ENCODE measurements around the gene RAB3B. TPM values are rescaled to one million over a fixed set of nuclear protein-coding genes. Genes with fewer than 3 reads are reported as not detected.

Gene RAB3B
- total RNA-seq, 4 donors from 2014 or later: 1.8 to 4.5 (median 3.4) TPM

- H3K27me3 ChIP-seq: peaks cover 21% of the 10 kb centered on the region
- 80 to 82% methylated on average over 2 to 5 of the region's 5 CpGs for WGBS, 2 donors (ENCODE audit: low coverage in 1 of 2)
- no peaks in the 10 kb centered on the region for H3K9me3 ChIP-seq
- H3K4me1 ChIP-seq: no peaks in the 10 kb centered on the region
- intact Hi-C loops (cut with DNase I; ENCODE audit: low total_unique reads) (no loop called here), in situ Hi-C loops (cut with MboI; ENCODE audit: low pct_ligation_motif_present in 1 of 4, low pct_unique_long_range_greater_than_20kb in 1 of 4, low sequenced_read_pairs in 3 of 4) (no loop called here)
- H3K27ac ChIP-seq: no peak overlapping the region
- no peak for TF ChIP-seq EP300 (IDR thresholded peaks at IDR 0.05; ENCODE audit: low read depth)
- no peak for TF ChIP-seq CTCF (IDR thresholded peaks at IDR 0.05)
- TF ChIP-seq POLR2A (IDR thresholded peaks at IDR 0.05): no peak
- TF ChIP-seq POLR2AphosphoS5 (IDR thresholded peaks at IDR 0.05): no peak
- no peaks in the 10 kb centered on the region for H3K36me3 ChIP-seq
- H3K4me3 ChIP-seq: no peak overlapping the region
- DNase-seq: no peak
Observed at GRCh38 chr1:51916587-51917405, 73.7 kb downstream of the RAB3B start.

- Histone ChIP-seq H3K27me3 (peaks cover 21% of the 10 kb centered on the region), H3K36me3 (no peaks in the 10 kb centered on the region), H3K4me3 (no peak overlapping the region), H3K9me3 (no peaks in the 10 kb centered on the region), H3K27ac (no peak overlapping the region), H3K4me1 (no peaks in the 10 kb centered on the region)
- TF ChIP-seq POLR2A (IDR thresholded peaks at IDR 0.05) (no peak), CTCF (IDR thresholded peaks at IDR 0.05) (no peak), POLR2AphosphoS5 (IDR thresholded peaks at IDR 0.05) (no peak), EP300 (IDR thresholded peaks at IDR 0.05; ENCODE audit: low read depth) (no peak)
- in situ Hi-C loops (cut with MboI; ENCODE audit: low pct_ligation_motif_present in 1 of 4, low pct_unique_long_range_greater_than_20kb in 1 of 4, low sequenced_read_pairs in 3 of 4): no loop called here
- 38 to 89% methylated on average over 1 to 3 of the region's 3 CpGs for WGBS, 2 donors (ENCODE audit: low coverage in 1 of 2)
- DNase-seq: no peak
- intact Hi-C loops (cut with DNase I; ENCODE audit: low total_unique reads): no loop called here
Observed at GRCh38 chr1:51915951-51916350, 74.5 kb downstream of the RAB3B start.

- H3K27ac ChIP-seq: no peak overlapping the region
- no peaks in the 10 kb centered on the region for H3K4me1 ChIP-seq
- H3K36me3 ChIP-seq: no peaks in the 10 kb centered on the region
- WGBS, 2 donors (ENCODE audit: low coverage in 1 of 2): 78 to 82% methylated on average over 7 of the region's 7 CpGs
- peaks cover 22% of the 10 kb centered on the region for H3K27me3 ChIP-seq
- in situ Hi-C loops (cut with MboI; ENCODE audit: low pct_ligation_motif_present in 1 of 4, low pct_unique_long_range_greater_than_20kb in 1 of 4, low sequenced_read_pairs in 3 of 4): no loop called here
- TF ChIP-seq EP300 (IDR thresholded peaks at IDR 0.05; ENCODE audit: low read depth) (no peak), POLR2A (IDR thresholded peaks at IDR 0.05) (no peak), POLR2AphosphoS5 (IDR thresholded peaks at IDR 0.05) (no peak), CTCF (IDR thresholded peaks at IDR 0.05) (no peak)
- no peak overlapping the region for H3K4me3 ChIP-seq
- intact Hi-C loops (cut with DNase I; ENCODE audit: low total_unique reads): no loop called here
- H3K9me3 ChIP-seq: no peaks in the 10 kb centered on the region
- no peak for DNase-seq
Observed at GRCh38 chr1:51912881-51913280, 77.6 kb downstream of the RAB3B start.

GRCh38 chr1:51910221-51911000, 80.1 kb downstream of the RAB3B start:
- no peak for DNase-seq
- peaks cover 17% of the 10 kb centered on the region for H3K27me3 ChIP-seq
- no peaks in the 10 kb centered on the region for H3K4me1 ChIP-seq
- 70 to 77% methylated on average over 1 to 4 of the region's 4 CpGs for WGBS, 2 donors (ENCODE audit: low coverage in 1 of 2)
- in situ Hi-C loops (cut with MboI; ENCODE audit: low pct_ligation_motif_present in 1 of 4, low pct_unique_long_range_greater_than_20kb in 1 of 4, low sequenced_read_pairs in 3 of 4): no loop called here
- H3K27ac ChIP-seq: no peak overlapping the region
- no peaks in the 10 kb centered on the region for H3K36me3 ChIP-seq
- intact Hi-C loops (cut with DNase I; ENCODE audit: low total_unique reads): no loop called here
- no peaks in the 10 kb centered on the region for H3K9me3 ChIP-seq
- no peak overlapping the region for H3K4me3 ChIP-seq
- TF ChIP-seq CTCF (IDR thresholded peaks at IDR 0.05): no peak
- TF ChIP-seq POLR2AphosphoS5 (IDR thresholded peaks at IDR 0.05): no peak
- no peak for TF ChIP-seq EP300 (IDR thresholded peaks at IDR 0.05; ENCODE audit: low read depth)
- TF ChIP-seq POLR2A (IDR thresholded peaks at IDR 0.05): no peak

Measured in transverse colon (tissue), 4 donors.